GM21825 (cell line): Measurements from ENCODE around the gene SLC8A1.

Source experiments
- ATAC-seq: cut with Tn5 transposase; IDR thresholded peaks from one replicate; pipeline ENCODE4 v1.9.1; 2021; ENCODE audit warnings: mild to moderate bottlenecking, moderate library complexity; ENCODE audit not compliant: unreplicated experiment

SLC8A1 gene

GRCh38 chr2:40248294-40248693 is 203.6 kb downstream of the SLC8A1 start:
- no peak for ATAC-seq

- ATAC-seq: peak; percentile 83
Observed at GRCh38 chr2:40244675-40245074, 207.2 kb downstream of the SLC8A1 start.

DNA sequence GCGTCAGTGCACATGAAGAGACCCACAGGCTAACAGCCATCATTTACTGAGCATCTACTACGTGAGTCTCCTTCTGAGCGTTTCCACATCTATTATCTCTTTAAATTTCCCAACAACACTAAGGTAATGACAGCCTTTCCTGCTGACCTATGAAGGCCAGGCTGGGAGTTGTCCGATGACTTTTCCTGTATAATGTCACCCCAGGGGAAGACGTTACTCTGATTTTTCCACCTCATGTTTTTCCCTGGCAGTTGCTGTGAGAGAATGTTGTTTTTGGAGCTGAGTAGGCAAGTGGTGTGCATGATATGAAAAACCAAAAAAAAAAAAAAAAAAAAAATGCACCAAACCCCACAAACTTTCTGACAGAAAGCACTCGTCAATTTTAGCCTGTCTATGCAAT is 207.6 kb downstream of the SLC8A1 start:
- no peak for ATAC-seq

DNA sequence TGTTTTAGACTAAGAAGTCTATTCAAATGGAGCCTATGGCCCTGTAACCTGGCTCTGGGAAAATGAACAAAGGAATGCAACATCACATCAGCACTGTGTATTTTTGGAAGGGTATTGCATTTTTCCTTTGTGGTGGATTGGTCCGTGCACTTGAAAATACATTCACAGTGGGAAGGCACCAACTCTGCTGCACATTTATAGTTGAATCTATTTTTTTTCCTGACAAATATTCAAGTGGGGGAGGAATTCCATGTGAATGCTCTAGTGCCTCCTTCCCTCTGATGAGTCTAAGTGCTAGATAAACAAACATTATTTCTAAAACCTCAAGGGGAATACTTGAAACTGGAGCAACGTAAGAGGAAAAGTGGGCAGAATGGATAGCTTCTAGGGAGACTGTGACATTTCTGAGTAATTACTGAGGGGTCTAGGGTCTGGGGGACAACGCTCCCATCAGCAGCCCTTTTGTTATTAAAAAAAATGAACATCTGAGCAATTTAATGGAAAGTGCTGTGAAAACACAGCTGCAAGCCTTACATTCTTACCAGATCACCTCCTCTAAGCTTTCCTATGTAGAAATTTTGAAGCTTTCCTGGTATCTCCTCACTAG is 208.2 kb downstream of the SLC8A1 start:
- no peak for ATAC-seq

DNA sequence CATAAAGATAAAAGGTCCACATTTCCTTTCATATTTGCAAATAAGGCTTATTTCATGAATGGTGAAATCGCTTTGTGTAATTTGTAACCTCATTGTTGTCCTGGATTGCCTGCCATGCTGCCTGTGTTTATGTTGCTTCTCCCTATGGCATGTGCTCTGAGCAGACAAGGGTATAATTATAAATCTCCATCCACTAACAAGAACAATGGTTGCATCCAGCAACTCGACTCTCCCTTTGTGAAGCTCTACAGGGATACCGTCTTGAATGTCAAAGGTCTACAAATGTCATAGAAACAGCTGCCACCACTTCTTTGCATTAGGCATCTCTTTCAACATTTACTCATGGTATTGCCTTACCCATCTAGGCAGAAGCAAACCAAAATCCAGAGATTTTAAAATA is 209.6 kb downstream of the SLC8A1 start:
- no peak for ATAC-seq

GRCh38 chr2:40240070-40240469 is 211.8 kb downstream of the SLC8A1 start:
- no peak for ATAC-seq

- no peak for ATAC-seq
Observed at GRCh38 chr2:40230707-40231432, 221.0 kb downstream of the SLC8A1 start.

DNA sequence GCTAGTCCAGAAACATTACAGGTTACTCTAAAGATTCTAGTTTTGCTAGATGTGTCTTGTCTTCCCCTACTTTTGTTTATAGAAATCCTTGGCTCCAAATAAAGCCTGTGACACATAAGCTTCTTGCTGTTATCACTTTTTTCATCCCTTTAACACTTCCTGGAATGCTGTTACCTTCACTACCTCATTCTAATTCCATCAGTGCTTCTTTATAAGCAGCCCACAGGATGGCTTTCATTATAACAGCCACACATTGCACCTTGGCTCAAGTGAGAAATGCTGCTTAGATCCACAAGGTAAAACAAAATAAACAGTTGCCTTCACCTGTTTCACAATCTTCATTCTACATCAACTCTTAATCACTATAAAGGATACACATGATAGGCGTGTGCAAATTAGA is 221.7 kb downstream of the SLC8A1 start:
- ATAC-seq: no peak

- ATAC-seq: no peak
Observed at GRCh38 chr2:40228310-40228709, 223.6 kb downstream of the SLC8A1 start.

DNA sequence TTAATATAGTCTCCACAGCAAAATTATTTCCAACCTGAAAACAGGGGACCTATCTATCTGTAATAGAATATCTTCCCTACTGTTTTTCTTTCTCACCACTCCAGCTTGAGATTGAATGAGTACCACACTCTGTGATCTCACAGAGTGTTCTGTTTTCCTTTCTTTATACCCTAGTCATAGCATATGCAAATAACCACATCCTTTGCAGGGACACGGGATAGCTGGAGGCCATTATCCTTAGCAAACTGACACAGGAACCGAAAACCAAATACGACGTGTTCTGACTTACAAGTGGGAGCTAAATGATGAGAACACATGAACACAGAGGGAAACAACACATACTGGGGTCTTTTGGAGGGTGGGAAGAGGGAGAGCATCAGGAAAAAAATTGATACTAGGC is 224.7 kb downstream of the SLC8A1 start:
- no peak for ATAC-seq

GRCh38 chr2:40226637-40227036 is 225.3 kb downstream of the SLC8A1 start:
- ATAC-seq: no peak

GRCh38 chr2:40225670-40226210 is 226.2 kb downstream of the SLC8A1 start:
- ATAC-seq: no peak

DNA sequence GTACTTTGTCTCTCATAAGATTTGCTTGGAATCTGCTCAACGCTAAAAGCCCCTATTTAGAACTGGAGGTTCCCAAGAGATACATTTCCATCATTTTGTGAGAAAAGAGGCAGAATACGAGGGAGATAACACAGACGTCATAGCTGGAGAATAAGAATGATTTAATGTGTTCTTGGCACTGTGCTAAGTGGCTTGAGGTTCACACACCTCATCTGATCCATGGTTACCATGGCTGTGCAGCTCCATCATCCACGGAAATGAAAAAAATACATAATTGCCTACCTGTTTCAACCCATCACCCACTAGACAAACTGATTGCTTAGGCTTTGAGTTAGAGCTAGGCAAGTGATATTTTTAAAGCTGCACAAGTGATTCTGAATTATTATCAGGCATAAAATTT is 227.6 kb downstream of the SLC8A1 start:
- ATAC-seq: no peak

DNA sequence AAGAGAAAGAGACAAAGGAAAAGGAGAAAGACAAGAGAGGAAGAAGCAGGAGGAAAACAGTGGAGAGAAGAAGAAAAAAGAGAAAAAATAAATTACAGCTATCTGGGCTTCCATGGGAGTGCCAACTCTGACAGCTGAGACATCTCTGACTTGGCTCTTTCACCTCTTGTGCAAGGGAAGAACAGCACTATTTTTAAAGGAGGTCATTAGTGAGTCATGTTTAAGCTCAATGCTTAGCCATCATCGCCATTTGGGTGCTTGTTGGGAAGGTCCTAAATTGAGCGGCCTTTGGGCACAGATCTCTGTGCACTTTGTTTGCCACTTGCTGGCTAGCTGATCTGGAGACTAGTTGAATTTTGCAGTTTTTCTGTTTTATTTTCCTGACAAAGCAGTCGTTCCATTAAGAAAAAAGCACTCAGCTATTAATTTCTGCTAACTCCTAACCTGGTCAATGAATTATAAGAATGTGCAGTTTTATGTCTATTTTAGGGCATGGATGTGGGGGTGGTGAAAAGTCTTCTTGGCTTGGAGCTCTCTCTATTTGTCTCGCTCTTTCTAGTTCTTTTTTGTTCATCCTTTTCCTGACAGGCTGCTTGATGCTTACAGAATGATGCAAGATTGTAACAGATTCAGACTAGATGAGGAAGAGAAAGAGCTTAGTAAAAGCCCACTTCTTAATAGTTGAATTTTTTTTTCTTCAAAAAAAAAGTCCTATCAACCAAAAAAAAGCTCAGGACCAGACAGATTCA is 231.5 kb downstream of the SLC8A1 start:
- no peak for ATAC-seq

DNA sequence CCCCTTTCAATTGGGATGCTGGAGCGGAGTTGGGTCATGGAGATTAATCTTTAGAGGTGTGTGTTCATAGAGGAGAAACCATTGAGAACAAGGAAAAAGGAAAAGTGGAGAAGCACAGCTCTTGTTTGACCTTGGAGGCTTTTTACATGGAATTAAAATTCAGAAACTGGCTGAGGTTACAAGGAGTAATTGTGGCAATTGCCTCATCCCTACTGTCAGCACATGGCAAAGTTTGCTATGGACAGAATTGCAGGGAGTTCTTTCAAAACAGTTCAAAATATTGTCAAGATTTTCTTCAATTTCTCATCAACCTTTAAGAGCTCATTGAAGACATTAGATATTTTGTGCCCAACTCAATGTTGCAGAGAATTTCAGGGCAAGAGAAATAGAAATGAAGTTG is 232.7 kb downstream of the SLC8A1 start:
- ATAC-seq: no peak

- ATAC-seq: no peak
Observed at GRCh38 chr2:40218679-40219078, 233.2 kb downstream of the SLC8A1 start.

GRCh38 chr2:40213619-40214018 is 238.3 kb downstream of the SLC8A1 start:
- no peak for ATAC-seq

DNA sequence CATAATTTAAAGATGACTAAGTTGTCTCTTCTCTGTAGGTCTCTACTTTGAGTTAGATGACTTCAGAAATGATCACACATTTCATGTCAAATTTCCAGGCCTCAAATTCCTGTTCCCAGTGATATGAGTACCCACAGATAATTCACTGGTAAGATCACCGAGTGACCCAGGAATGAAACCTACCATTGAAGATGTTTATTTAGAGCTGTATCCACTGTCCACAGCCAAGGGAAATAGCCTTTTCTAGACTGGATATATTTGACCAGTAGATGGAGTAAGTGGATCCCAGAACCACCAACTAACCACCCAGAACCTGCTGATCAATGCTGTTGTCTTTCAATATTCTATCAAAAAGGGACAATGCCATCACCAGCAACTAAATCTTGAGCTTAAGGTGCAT is 238.8 kb downstream of the SLC8A1 start:
- ATAC-seq: no peak

DNA sequence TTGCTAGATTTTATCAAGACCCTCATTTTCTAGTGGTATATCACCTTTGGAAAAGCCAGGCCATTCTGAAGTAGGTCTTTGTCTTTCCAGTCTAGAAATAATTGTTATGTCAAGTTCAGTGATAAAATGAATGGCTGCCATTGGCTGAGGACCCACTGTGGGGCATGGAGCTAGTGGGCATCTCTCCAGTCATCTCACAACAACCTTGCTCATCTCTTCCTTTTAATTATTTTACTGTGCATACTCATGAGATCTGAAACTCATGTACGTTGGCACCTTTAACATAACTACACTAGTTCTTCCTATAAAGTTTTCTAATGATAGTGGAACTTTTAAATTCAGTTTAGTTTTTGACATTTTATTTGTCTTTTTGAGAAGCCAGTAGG is 240.9 kb downstream of the SLC8A1 start:
- no peak for ATAC-seq

DNA sequence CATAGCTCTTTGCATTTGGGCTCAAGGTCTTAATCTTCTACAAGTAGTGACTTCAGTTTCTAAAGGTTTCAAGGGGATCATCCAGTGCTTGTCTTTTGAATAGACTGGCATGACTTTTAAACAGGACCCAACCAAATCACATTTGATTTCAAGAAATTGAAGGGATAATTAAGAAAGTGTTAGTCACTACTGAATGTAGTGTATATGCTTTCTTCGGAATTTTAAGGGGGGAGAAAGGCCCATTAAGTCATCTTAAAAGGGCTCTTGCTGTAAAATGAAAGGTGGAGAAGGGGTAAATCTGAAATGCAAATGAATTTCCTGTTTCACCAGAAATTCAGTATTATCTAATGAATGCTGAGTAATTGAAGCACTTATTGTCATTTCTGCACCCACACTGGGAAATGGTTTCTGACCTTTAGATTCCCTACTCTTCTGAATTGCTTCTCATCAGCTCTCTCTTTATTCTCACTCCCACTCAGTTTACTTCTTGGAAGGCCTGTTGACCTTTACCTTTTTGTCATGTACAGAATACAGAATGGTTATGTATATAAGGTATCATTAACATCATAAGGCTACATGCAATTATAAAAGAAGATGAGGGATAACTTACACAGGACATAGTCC is 241.4 kb downstream of the SLC8A1 start:
- ATAC-seq: no peak

DNA sequence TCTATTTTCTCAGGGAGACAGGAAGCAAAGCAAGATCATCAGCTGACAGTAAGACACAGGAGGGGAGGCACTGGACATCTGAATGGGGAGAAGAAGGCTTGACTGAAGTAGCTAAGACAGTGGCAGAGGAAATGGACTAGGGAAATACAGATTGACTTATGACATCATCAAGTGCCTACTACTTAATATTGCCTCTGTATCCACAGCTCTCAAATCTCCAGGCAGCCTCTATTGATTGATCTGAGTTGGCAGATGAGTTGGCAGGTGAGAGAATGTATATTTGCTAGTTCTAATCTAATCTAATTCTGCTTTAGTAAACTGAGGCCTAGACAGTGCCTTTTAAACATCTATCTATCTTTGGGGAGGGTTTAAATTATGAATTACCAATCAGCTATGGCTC is 242.1 kb downstream of the SLC8A1 start:
- ATAC-seq: no peak
